ENCODE results near the gene CLEC18B.
"Not testable (repeated sequence)": the region's sequence is repeated elsewhere in the genome, so short reads cannot be mapped to it uniquely, and the experiment has no call there.

The CLEC18B gene

GRCh38 chr16:74420612-74421481, at the start of gene CLEC18B:
Gene CLEC18B (minus strand): TSS chr16:74421478. CDS start chr16:74421270, 208 bp downstream.
- DNase-seq (ENCODE audit: low read depth in 2 of 2): peak in 1 of 2 donors; percentile 44
- not testable (repeated sequence) for H3K4me3 ChIP-seq (replicated peaks in 1 of 2; ENCODE audit: low read depth in 2 of 2, low read length in 2 of 2)

GRCh38 chr16:74469946-74470478, 48.7 kb upstream of the CLEC18B start:
- no peak for DNase-seq (ENCODE audit: low read depth in 2 of 2)
- H3K4me3 ChIP-seq (replicated peaks in 1 of 2; ENCODE audit: low read depth in 2 of 2, low read length in 2 of 2): no peak overlapping the region
- no peak for TF ChIP-seq CTCF (IDR thresholded peaks at IDR 0.05; ENCODE audit: low read depth, low read length)

GRCh38 chr16:74468807-74469525, 47.7 kb upstream of the CLEC18B start:
- no peak overlapping the region for H3K4me3 ChIP-seq (replicated peaks in 1 of 2; ENCODE audit: low read depth in 2 of 2, low read length in 2 of 2)
- TF ChIP-seq CTCF (IDR thresholded peaks at IDR 0.05; ENCODE audit: low read depth, low read length): no peak
- no peak for DNase-seq (ENCODE audit: low read depth in 2 of 2)

GRCh38 chr16:74466872-74467271, 45.6 kb upstream of the CLEC18B start:
- TF ChIP-seq CTCF (IDR thresholded peaks at IDR 0.05; ENCODE audit: low read depth, low read length): no peak
- H3K4me3 ChIP-seq (replicated peaks in 1 of 2; ENCODE audit: low read depth in 2 of 2, low read length in 2 of 2): no peak overlapping the region
- no peak for DNase-seq (ENCODE audit: low read depth in 2 of 2)

GRCh38 chr16:74465851-74466685, 44.8 kb upstream of the CLEC18B start:
- DNase-seq (ENCODE audit: low read depth in 2 of 2): peak; percentile 33 to 35
- no peak overlapping the region for H3K4me3 ChIP-seq (replicated peaks in 1 of 2; ENCODE audit: low read depth in 2 of 2, low read length in 2 of 2)
- no peak for TF ChIP-seq CTCF (IDR thresholded peaks at IDR 0.05; ENCODE audit: low read depth, low read length)

GRCh38 chr16:74465281-74465680, 44.0 kb upstream of the CLEC18B start:
- H3K4me3 ChIP-seq (replicated peaks in 1 of 2; ENCODE audit: low read depth in 2 of 2, low read length in 2 of 2): no peak overlapping the region
- TF ChIP-seq CTCF (IDR thresholded peaks at IDR 0.05; ENCODE audit: low read depth, low read length): no peak
- peak; percentile 24 to 62 for DNase-seq (ENCODE audit: low read depth in 2 of 2)

Data from cardiac fibroblast (primary cell).